ENCODE data around the gene BPTF.
"Not testable (repeated sequence)": the region's sequence is repeated elsewhere in the genome, so short reads cannot be mapped to it uniquely, and the experiment has no call there.

BPTF gene

DNA sequence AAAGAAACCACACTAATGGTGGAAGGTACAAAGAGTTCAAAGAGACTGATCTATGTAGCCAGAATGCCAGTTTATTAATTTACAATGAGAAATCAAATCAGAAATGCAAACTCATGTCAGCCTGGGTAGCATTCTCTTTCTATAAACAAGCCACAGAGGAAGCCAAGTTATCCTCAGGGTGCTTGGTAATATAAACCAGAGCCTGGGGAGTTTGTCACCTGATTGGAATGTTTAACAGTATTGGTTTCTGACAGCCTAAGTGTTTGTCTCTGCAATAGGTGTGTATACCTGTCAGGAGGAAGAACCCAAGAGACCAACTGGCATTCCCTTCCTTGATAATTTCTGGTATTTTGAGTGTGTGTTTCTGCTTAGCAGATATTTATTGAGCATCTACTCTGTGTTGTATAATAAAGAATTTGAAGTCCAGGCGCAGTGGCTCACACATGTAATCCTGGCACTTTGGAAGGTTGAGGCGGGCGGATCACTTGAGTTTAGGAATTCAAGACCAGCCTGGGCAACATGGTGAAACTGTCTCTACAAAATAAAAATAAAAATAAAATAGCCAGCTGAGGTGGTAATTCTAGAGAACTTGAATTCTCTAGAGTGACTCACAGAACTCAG lies 174.1 kb downstream of the BPTF start:
- in situ Hi-C loops (cut with MboI; ENCODE audit: low sequenced_read_pairs): no loop called here

DNA sequence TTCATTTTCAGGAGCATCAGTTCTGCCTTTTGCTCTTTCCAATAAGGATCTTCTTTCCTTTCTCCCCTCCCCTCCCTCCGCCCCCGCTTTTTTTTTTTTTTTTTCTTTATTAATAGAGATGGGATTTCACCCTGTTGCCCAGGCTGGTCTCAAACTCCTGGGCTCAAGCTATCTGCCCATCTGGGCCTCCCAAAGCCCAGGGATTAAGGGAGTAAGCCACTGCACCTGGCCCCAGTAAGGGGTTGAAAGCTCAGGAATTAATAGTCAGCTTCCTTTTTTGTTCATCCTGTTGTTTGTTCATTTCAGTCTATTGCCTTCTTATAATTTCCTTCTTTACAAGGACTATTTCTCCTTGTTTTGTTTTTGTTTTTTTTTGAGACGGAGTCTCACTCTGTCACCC lies 178.9 kb downstream of the BPTF start:
- in situ Hi-C loops (cut with MboI; ENCODE audit: low sequenced_read_pairs): no loop called here

DNA sequence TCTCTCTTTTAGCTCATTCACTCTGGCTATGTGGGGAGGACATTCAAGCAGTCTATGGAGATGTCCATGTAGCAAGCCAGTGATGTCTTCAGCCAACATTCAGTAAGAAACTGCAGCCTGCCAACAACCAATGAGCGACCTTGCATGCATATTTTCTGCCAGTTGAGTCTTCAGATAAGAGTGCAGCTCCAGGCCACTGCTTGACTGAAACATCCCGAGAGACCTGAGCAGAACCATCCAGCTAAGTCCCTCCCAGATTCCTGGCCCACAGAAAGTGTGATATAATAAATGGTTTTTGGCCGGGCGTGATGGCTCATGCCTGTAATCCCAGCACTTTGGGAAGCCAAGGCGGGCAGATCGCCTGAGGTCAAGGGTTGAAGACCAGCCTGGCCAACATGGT lies 181.5 kb downstream of the BPTF start:
- in situ Hi-C loops (cut with MboI; ENCODE audit: low sequenced_read_pairs): no loop called here

DNA sequence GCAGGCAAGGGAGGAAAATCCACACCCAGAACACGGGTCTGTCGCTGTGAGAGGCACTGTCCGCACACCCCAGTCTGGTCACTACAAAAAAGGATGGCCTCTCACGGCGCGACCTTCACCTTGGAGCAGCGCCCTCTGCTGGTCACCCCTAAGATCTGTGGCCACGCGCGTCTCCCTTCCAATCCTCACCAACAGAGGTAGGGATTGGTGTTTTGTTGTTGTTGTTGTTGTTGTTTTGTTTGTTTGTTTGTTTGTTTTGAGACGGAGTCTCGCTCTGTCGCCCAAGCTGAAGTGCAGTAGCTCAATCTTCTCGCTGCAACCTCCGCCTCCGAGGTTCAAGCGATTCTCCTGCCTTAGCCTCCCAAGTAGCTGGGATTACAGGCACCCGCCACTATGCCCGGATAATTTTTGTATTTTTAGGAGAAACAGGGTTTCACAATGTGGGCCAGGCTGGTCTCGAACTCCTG lies 185.9 kb downstream of the BPTF start:
- in situ Hi-C loops (cut with MboI; ENCODE audit: low sequenced_read_pairs): no loop called here

DNA sequence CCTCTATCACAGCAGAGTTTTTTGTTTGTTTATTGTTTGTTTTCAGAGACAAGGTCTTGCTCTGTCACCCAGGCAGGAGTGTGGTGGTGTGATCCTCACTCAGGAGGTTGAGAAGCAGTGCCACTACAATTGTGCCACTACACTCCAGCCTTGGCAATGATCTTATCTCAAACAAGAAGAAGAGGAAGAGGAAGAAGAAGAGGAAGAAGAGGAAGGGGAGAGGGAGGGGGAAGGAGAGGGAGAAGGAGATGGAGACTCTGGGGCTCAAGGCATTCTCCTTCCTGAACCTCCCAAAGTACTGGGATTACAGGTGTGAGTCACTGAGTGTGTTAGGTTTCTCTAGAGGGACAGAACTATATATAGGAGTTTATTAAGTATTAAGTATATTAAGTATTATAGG lies 188.1 kb downstream of the BPTF start:
- in situ Hi-C loops (cut with MboI; ENCODE audit: low sequenced_read_pairs): no loop called here

DNA sequence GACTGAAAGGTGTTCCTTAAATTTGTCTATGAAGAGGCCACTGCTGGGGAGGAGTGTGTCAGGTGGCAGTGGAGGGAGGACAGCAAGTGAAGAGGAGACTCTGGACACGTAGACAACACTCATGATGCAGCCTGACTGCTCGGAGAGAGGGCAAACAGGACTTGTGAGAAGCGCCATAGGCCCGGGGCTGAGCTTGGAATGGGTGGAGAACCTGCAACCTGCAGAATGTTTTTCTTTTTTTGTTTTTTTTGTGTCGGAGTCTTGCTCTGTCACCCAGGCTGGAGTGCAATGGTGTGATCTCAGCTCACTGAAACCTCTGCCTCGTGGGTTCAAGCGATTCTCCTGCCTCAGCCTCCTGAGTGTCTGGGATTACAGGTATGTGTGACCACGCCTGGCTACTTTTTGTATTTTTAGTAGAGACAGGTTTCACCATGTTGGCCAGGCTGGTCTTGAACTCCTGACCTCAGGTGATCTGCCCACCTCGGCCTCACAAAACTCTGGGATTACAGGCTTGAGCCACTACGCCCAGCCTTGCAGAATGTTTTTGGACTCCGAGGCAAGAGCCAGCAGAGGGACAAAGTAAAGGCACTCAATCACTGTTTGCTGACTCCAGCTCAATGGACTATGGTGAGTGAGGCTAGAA lies 189.9 kb downstream of the BPTF start:
- in situ Hi-C loops (cut with MboI; ENCODE audit: low sequenced_read_pairs): no loop called here

DNA sequence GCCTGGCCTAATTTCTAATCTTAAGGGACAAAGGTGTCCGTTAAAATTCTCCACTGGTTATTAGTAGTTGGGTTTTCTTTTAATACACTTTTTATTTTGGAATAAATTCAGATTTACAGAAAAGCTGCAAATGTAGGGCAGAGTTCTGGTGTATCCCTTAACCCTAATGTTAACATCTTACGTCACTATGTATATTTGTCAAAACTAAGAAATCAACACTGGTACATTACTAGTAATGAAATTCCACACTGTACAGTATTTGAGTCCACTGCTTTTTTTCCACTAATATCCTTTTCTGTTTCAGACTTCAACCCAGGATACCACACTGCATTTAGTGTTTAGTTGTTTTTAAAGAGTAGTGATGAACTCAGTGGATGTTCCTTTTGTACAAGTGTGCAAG lies 191.5 kb downstream of the BPTF start:
- in situ Hi-C loops (cut with MboI; ENCODE audit: low sequenced_read_pairs): no loop called here

DNA sequence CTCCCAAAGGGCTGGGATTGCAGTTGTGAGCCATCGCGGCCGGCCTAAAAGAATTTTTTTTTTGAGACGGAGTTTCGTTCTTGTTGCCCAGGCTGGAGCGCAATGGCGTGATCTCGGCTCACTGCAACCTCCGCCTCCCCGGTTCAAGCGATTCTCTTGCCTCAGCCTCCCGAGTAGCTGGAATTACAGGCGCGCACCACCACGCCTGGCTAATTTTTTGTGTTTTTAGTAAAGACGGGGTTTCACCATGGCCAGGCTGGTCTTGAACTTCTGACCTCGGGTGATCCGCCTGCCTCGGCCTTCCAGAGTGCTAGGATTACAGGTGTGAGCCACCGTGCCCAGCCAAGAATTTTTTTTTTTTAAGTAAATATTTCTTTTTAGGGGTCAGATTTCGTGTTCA lies 193.2 kb downstream of the BPTF start:
- in situ Hi-C loops (cut with MboI; ENCODE audit: low sequenced_read_pairs): not testable (repeated sequence)

DNA sequence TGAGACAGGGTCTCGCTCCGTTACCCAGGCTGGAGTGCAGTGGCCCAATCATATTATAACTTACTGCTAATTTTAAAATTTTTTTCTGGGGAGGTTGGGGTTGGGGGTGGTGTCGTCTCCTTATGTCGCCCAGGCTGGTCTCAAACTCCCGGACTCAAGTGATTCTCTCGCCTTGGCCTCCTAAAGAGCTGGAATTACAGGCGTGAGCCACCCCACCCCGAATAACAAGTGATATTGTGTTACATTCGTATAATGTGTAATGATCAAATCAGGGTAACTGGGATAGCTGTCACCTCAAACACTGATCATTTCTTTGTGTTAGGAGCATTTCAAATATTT lies 194.0 kb downstream of the BPTF start:
- in situ Hi-C loops (cut with MboI; ENCODE audit: low sequenced_read_pairs): no loop called here

DNA sequence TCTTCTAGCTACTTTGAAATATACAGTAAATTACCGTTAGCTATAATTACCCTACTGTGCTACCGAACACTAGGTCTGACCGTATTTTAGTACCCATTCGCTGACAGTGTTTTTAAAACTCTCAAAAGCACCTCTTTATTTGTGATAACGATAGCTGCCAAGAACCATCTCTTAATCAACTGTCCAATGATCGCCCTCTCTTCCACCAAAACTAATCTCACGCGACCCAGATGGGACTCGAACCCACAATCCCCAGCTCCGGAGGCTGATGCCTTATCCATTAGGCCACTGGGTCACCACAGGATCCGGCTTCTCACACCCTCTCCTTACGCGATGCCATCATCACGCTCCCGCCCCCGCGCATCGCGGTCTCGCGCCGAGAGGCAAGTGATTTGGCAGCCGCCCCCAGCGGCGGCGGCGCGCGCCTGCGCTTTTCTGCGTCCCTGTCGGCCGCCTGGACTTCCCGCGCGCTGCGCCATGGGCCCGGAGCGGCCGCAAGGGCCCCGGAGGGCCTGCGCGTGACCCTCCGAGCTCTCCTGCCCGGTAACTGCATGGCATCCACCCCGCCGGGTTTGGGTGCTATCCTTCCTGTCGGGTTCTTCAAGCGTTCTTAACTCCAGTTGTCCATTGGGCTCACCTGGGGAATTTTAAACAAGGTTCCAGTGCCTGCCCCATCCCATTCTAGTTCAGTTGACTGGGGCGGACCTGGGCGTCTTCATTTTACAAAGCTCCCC lies 194.5 kb downstream of the BPTF start:
- in situ Hi-C loops (cut with MboI; ENCODE audit: low sequenced_read_pairs): no loop called here

DNA sequence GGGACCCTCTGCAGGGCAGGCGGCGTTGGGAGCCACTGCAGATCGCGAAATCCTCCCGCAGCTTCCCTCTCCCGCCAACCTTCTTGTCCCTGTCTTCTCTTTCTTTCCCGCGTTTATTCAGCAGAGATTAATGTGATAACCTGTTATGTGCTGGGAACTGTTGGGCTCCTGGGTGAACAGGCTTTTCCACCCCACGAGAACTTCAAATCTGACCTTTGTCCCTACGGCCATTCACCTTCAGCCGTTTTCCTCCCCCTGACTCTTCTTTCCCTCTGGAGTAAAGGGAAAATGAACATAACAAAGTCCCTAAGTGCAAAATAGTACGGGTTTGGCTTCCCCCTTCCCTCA lies 195.1 kb downstream of the BPTF start:
- in situ Hi-C loops (cut with MboI; ENCODE audit: low sequenced_read_pairs): no loop called here

DNA sequence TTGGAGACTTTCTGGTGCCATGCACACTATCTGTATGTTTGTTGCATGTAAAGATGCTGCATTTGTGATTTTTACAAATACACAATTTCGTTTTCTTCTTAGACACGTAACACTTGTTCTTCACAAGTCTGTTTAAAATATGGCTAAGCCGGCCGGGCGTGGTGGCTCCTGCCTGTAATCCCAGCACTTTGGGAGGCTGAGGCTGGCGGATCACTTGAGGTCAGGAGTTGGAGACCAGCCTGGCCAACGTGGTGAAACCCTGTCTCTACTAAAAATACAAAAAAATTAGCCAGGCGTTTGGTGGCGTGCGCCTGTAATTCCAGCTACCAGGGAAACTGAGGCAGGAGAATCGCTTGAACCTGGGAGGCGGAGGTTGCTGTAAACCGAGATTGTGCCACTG lies 195.5 kb downstream of the BPTF start:
- in situ Hi-C loops (cut with MboI; ENCODE audit: low sequenced_read_pairs): not testable (repeated sequence)

DNA sequence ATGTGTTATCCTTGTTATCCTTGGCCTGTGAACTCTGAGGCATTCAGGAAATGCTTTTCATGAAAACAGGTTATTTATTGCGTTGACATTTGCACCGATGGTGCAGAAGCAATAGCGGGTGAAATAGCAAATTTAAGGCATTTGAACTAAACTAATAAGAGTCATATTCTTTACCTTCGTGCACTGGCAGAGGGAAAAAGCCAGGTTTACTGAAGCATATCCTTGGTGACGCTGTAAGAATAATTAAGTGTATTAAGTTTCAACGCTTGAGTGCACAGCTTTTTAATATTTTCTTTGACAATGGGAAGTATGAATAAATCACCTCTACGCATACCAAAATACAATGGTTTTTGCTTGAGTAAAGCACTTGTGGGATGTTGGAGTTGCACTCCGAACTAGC lies 196.7 kb downstream of the BPTF start:
- in situ Hi-C loops (cut with MboI; ENCODE audit: low sequenced_read_pairs): no loop called here

DNA sequence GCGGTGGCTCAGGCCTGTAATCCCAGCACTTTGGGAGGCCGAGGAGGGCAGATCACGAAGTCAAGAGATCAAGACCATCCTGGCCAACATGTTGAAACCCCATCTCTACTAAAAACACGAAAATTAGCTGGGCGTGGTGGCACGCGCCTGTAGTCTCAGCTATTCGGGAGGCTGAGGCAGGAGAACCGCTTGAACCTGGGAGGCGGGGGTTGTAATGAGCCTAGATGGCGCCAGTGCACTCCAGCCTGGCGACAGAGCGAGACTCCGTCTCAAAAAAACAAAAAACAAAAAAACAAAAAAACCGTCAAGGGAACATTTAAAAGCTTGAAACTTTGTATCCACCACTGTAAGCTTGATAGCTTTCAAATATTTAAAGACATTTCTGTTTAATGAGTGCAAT lies 197.2 kb downstream of the BPTF start:
- in situ Hi-C loops (cut with MboI; ENCODE audit: low sequenced_read_pairs): not testable (repeated sequence)

DNA sequence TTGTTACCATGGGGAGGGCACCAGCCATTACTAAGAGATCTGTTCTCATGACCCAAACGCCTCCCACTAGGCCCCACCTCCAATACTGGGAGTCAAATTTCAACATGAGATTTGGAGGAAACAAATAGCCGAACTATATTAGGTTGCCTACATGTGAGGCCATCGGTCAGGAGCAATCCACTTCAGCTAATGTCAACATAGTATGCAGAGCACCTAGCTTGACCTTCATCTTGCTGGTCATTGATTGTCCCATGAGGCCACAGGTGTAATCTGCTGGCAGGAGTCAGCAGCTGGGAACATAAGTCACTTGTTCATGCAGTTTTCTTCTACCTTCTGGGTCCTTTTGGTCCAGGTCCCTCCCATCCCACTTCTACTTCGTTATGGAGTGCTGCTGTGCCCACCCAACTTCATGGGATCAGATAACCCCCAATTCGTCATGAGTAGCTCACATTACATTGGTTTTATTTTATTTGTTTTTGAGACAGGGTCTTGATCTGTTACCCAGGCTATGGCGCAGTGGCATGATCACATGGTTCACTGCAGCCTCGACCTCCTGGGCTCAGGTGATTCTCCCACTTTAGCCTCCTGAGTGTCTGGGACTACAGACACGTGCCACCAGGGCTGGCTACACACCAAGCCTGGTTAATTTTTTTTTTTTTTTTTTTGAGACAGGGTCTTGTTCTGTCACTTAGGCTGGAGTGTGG lies 204.4 kb downstream of the BPTF start:
- in situ Hi-C loops (cut with MboI; ENCODE audit: low sequenced_read_pairs): no loop called here

All from HL-60/S4 treated with phorbol 12-myristate 13-acetate at 8.2 ng/mL for 4 days and 3 days (cell line).